ENCODE results near the gene DIO3. TPM values are rescaled to one million over a fixed set of nuclear protein-coding genes. Genes with fewer than 3 reads are reported as not detected.
"Not testable (repeated sequence)": the region's sequence is repeated elsewhere in the genome, so short reads cannot be mapped to it uniquely, and the experiment has no call there.

DIO3 gene
- total and polyA plus RNA-seq, 2 experiments from 2014 or later = 0.18 TPM; not detected in 1

DNA sequence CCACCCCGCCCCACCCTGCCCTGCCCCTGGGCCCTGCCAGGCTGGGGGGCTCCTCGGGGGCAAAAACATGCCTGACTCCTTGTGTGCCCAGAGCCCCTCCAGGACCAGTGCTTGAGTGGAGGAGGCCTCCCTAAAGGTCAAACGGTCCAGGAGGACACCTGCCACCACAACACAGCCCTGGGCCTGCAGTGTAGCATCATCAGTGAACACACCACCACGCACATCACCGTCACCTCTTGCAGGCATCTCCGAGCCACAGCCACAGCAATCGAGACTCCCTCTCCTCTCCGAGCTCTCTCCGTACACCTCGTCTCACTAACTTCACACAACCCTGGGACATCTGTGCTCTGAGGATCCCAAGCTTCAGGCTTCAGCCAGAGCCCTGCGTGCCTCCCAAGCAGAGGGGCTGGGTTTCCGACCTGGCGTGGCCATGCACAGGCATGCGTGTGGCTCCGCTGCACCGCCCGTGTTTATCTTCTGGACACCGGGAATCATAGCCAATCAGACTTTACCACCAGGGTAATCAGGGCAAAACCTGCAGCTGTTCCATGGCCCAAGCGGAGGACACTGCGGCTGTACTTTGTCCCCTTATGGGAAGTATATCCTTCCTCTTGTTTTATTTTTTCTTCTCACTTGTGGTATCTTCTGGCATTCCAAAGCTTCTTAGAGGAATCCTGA is 6.2 kb upstream of the DIO3 start:
- TF ChIP-seq, protein P1, sequence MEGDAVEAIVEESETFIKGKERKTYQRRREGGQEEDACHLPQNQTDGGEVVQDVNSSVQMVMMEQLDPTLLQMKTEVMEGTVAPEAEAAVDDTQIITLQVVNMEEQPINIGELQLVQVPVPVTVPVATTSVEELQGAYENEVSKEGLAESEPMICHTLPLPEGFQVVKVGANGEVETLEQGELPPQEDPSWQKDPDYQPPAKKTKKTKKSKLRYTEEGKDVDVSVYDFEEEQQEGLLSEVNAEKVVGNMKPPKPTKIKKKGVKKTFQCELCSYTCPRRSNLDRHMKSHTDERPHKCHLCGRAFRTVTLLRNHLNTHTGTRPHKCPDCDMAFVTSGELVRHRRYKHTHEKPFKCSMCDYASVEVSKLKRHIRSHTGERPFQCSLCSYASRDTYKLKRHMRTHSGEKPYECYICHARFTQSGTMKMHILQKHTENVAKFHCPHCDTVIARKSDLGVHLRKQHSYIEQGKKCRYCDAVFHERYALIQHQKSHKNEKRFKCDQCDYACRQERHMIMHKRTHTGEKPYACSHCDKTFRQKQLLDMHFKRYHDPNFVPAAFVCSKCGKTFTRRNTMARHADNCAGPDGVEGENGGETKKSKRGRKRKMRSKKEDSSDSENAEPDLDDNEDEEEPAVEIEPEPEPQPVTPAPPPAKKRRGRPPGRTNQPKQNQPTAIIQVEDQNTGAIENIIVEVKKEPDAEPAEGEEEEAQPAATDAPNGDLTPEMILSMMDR (IDR thresholded peaks at IDR 0.05; ENCODE audit: low read depth, low read length) = no peak
- no peaks in the 10 kb centered on the region for H3K4me1 ChIP-seq (ENCODE audit: low read depth)
- H3K27me3 ChIP-seq = peaks cover 60% of the 10 kb centered on the region

DNA sequence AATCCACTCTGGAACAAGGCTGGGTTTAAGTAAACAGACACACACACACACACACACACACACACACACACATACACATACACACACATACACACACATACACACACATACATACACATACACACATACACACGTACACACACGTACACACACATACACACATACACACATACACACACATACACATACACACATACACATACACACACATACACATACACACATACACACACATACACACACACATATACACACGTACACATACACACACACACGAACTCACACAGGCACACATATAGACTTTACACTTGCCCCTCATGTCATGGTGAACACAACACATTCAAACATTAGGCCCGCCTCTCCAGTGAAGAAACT is 5.6 kb upstream of the DIO3 start:
- H3K4me3 ChIP-seq; DNase-seq (ENCODE audit: low read depth in 1 of 2, low spot score in 1 of 2); H3K36me3 ChIP-seq; H3K9me3 ChIP-seq (ENCODE audit: low read depth); H3K27ac ChIP-seq; H3K4me1 ChIP-seq (ENCODE audit: low read depth): not testable (repeated sequence)
- H3K27me3 ChIP-seq = peaks cover 64% of the 10 kb centered on the region

More for the DNA sequence above, 6.2 kb upstream of the DIO3 start:
- Histone ChIP-seq H3K27ac (no peak overlapping the region), H3K9me3 (ENCODE audit: low read depth) (no peaks in the 10 kb centered on the region), H3K36me3 (no peaks in the 10 kb centered on the region), H3K4me3 (no peak overlapping the region)
- no peak for DNase-seq (ENCODE audit: low read depth in 1 of 2, low spot score in 1 of 2)

DNA sequence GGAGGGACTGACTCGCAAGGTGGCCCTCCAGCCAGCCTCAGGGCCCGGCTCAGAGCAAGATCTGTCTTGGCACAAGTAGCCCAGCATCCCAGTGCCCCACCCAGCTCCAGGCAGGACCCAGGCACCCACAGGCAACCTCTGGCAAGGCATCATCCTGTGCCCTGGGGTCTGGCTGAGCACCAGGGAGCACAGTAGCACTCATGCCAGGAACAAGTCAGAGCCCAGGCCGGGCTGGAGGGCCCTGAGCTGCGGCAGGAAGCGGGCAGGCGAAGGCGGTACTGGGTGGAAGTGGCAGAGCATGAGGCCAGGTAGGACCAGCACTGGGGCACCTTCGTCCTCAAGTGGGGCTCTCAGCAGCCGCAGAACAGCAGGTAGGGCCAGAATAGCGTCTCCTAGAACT is 5.2 kb upstream of the DIO3 start:
- no peak for DNase-seq (ENCODE audit: low read depth in 1 of 2, low spot score in 1 of 2)

DNA sequence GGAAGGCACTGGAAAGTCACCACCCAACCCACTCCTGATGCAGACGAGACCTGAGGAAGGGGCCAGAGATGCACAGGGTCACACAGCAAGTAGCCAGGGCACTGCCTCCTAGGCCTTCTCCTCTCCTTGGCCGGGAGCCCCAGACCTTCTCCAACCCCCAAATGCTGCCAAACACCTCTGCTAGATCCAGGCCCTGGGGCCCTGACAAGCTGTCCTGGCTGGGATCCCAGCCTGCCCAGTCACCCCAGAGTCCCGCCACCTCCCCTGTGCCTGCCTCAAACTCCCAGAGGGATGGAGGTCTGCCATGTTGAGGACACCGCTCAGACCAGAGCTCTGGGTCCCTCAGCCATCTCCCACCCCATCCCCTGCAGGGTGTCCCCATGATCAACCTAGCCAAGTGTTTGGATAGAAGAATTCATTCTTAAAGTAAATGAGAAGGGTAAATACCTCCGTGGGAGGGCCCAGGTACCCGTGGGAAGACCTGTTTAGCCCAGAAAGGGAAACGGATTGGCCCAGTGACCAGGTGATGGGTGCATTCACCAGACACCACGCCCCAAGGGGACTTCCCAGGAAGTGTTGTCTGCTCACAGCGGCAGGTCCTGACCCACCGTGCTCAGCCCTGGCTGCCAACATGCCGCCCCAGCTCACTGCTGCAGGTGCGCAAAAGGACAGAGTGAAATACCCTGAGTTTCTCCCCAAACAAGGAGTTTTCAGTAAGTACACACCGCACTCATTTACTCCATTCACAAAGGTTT is 4.6 kb upstream of the DIO3 start:
- H3K36me3 ChIP-seq = no peaks in the 10 kb centered on the region
- no peaks in the 10 kb centered on the region for H3K9me3 ChIP-seq (ENCODE audit: low read depth)
- no peaks in the 10 kb centered on the region for H3K4me1 ChIP-seq (ENCODE audit: low read depth)
- H3K4me3 ChIP-seq = no peak overlapping the region
- TF ChIP-seq, protein P1 (IDR thresholded peaks at IDR 0.05; ENCODE audit: low read depth, low read length) = no peak
- no peak for DNase-seq (ENCODE audit: low read depth in 1 of 2, low spot score in 1 of 2)
- peaks cover 75% of the 10 kb centered on the region for H3K27me3 ChIP-seq
- H3K27ac ChIP-seq = no peak overlapping the region

More for the DNA sequence above, 5.2 kb upstream of the DIO3 start:
- Histone ChIP-seq H3K36me3 (no peaks in the 10 kb centered on the region), H3K27me3 (peaks cover 69% of the 10 kb centered on the region), H3K9me3 (ENCODE audit: low read depth) (no peaks in the 10 kb centered on the region), H3K4me1 (ENCODE audit: low read depth) (no peaks in the 10 kb centered on the region), H3K27ac (no peak overlapping the region), H3K4me3 (no peak overlapping the region)
- TF ChIP-seq, protein P1 (IDR thresholded peaks at IDR 0.05; ENCODE audit: low read depth, low read length) = no peak

DNA sequence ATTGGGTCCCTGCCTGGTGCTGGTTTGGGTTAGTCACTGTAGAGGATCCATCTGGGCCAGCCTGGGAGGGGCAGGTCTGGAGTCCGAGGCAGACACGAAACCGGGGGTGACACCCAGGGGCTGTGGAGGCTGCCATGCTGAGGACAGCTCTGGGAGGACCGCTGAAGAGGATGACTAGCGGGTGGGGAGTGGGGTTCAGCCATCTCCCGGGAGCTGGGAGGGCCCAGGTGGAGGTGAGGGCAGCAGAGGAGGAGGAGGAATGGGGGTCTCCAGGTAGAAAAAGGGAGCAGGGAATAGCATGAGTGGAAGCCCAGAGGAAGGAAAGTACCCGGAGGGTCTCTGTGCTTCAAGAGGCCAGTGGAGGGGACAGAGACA is 4.0 kb upstream of the DIO3 start:
- TF ChIP-seq, protein P1 (IDR thresholded peaks at IDR 0.05; ENCODE audit: low read depth, low read length) = no peak
- Histone ChIP-seq H3K36me3 (no peaks in the 10 kb centered on the region), H3K9me3 (ENCODE audit: low read depth) (no peaks in the 10 kb centered on the region), H3K4me1 (ENCODE audit: low read depth) (no peaks in the 10 kb centered on the region), H3K27ac (no peak overlapping the region), H3K27me3 (peaks cover 81% of the 10 kb centered on the region), H3K4me3 (no peak overlapping the region)
- no peak for DNase-seq (ENCODE audit: low read depth in 1 of 2, low spot score in 1 of 2)

Measured in cardiac muscle cell (in vitro differentiated cells and primary cell).